ENCODE measurements around the gene PCDHB3.
"Not testable (repeated sequence)": the region's sequence is repeated elsewhere in the genome, so short reads cannot be mapped to it uniquely, and the experiment has no call there.

Gene PCDHB3

DNA sequence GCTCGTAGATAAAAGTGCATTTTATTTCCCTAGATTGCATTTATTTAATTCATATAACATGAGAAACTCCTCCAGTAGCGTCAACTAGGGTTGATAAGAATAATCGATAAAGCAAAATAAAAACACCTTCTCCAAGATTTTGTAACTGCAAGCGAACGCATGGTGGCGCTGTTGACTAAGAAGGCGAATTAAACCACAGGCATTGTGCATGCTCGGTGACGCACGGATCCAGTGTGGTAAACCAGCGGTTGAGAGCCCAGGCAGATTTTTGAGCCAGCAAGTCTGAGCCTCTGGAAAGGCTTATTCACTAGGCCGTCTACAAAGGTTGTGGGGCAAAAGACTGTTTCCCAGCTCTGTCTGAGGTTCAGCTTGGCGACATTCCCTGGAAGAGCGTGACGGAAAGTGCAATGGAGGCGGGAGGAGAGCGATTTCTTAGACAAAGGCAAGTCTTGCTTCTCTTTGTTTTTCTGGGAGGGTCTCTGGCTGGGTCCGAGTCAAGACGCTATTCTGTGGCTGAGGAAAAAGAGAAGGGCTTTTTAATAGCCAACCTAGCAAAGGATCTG lies at the start of gene PCDHB3:
Gene PCDHB3 (plus strand): TSS at position 231 of the 563 bp plus-strand sequence. CDS start 177 bp downstream, at position 408.
- DNase-seq (ENCODE audit: low spot score): peak; percentile 70

DNA sequence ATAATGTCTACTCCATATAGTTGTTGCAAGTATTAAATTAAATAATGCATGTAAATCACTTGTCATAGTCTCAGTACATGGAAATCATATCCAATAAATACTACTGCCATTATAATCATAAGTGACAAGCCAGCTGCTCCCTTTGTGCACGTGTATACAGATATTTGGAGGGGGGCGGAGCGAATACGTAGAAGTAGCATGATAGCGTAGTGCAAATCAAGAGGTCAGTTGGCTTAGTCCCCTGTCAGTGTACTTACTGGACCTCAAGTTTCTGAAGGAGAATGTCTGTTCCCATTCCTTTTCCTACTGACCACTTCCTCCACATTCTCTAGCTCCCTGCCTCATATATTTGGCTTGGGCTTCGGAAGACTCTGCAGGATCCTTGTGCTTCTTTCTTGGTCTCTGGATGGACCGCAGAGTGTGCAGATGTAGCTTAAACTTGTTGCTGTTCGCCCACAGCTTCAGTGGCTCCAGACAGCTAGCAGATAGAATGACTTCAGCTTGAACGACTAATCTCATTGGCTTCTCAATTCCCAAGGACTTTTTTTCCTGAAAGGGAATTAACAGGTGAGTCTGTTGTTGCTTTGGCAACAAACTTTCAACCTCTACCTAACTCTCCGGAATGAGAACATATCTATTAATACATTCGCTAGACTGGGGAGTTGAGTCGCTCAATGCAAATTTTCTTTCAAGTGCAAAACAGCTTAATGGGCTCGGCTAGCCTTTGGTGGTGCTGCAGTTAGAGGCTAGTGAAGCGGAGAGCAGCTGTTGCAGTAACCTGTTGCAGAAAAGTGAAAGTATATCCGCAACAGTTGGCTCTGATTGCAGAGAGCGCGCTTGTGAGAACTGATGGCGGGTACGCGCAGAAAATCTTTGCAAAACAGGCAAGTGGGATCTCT lies 49.4 kb upstream of the PCDHB3 start, which contains the start of gene PCDHB1:
Gene PCDHB1 (plus strand): TSS at position 753 of the 899 bp plus-strand sequence. CDS start 97 bp downstream, at position 850.
- no peak for DNase-seq (ENCODE audit: low spot score)

DNA sequence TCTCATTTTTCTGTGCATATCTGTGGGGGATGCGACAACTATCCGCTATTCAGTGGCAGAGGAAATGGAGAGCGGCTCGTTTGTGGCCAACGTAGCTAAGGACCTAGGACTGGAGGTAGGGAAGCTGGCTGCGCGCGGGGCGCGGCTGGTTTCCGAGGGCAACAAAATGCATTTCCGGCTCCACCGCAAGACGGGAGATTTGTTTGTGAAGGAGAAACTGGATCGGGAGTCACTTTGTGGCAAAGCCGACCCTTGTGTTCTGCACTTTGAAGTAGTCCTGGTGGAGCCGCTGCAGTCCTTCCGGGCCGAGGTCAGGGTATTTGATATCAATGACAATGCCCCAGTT lies 48.8 kb upstream of the PCDHB3 start:
- DNase-seq (ENCODE audit: low spot score): no peak

DNA sequence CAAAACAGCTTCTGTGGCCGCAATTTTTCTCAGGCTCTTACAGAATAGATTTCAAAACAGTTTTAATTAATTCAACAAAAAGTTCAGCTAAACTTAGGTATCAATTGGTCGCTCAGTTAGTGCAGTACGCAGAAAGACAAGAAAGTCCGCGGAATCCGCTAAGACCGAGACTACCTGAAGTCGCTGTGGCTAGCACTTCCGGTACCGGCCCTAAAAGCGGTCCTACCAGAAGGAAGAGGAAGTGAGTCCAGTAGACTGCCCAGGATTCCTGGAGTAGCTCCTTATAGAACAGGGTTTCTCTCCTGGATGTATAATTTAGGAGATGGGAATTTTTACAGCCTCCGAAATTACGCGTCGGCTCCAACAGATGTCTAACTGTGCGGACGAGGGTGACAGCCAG lies 22.4 kb upstream of the PCDHB3 start:
- DNase-seq (ENCODE audit: low spot score): no peak

DNA sequence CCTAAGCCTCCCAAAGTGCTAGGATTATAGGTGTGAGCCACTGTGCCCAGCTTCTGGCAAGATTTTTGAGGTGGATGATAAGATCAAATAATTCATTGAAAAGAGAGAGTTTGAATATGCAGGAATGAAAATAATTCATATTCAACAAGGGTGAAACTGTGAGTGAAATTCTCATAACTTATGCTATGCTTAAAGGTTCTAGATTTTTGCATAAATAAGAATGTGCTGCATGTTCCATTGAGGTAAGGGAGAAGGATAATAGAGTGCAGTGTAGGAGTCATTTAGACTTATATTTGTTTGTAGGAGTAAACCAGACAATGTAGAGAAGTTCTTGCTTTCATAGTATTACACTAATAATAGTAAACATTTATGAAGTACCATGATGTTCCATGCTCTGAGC lies 18.0 kb upstream of the PCDHB3 start:
- DNase-seq (ENCODE audit: low spot score): no peak

DNA sequence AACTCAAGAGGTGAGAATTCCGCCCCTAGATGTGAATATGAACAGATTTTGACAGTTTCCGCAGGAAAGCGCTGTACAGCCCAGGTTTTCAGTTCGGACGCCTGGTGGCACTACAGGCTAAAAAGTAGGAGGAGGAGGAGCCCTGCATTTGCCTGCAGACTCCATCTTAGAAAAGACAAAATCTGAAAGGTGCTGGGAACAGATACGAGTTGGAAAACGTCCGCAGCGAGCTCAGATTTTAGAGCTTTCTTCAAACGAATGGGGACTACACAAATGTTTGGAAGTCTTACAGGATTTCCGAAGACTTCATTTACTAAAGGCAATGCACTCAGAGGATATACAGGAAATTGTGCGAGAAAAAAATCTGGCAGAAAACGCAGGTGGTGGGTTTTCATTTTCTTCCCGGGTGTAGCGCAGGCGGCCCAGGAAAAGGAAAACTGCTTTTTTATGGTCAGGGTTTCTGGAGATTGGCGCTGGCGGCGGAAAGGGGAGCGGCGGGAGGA lies 15.7 kb upstream of the PCDHB3 start:
- peak; percentile 81 for DNase-seq (ENCODE audit: low spot score)

DNA sequence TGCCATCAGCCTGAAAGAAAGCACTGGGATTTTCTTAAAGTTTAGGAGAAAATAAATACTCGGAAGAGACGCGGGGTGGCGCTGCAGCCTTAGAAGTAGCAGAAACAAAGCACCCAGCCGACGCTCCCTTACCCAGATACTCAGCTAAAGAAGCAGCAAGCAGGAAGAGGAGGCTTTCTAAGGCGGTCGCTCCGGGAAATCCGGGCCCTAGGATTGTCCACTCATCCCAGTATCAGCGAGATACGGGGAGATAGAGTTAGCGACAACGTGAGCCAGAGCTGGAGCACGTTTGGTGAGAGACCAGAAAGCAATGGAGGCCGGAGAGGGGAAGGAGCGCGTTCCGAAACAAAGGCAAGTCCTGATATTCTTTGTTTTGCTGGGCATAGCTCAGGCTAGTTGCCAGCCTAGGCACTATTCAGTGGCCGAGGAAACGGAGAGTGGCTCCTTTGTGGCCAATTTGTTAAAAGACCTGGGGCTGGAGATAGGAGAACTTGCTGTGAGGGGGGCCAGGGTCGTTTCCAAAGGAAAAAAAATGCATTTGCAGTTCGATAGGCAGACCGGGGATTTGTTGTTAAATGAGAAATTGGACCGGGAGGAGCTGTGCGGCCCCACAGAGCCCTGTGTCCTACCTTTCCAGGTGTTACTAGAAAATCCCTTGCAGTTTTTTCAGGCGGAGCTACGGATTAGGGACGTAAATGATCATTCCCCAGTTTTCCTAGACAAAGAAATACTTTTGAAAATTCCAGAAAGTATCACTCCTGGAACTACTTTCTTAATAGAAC lies 5.6 kb upstream of the PCDHB3 start, which contains the start of gene PCDHB2:
Gene PCDHB2 (plus strand): TSS at position 135 of the 782 bp plus-strand sequence. CDS start 176 bp downstream, at position 311.
- DNase-seq (ENCODE audit: low spot score): peak; percentile 86

DNA sequence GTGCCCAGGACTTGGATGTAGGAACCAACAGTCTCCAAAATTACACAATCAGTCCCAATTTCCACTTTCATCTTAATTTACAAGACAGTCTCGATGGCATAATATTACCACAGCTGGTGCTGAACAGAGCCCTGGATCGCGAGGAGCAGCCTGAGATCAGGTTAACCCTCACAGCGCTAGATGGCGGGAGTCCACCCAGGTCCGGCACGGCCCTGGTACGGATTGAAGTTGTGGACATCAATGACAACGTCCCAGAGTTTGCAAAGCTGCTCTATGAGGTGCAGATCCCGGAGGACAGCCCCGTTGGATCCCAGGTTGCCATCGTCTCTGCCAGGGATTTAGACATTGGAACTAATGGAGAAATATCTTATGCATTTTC lies 5.0 kb upstream of the PCDHB3 start:
- DNase-seq (ENCODE audit: low spot score): no peak

DNA sequence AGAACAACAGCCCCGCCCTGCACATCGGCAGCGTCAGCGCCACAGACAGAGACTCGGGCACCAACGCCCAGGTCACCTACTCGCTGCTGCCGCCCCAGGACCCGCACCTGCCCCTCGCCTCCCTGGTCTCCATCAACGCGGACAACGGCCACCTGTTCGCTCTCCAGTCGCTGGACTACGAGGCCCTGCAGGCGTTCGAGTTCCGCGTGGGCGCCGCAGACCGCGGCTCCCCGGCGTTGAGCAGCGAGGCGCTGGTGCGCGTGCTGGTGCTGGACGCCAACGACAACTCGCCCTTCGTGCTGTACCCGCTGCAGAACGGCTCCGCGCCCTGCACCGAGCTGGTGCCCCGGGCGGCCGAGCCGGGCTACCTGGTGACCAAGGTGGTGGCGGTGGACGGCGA lies 4.1 kb upstream of the PCDHB3 start:
- DNase-seq (ENCODE audit: low spot score): not testable (repeated sequence)

DNA sequence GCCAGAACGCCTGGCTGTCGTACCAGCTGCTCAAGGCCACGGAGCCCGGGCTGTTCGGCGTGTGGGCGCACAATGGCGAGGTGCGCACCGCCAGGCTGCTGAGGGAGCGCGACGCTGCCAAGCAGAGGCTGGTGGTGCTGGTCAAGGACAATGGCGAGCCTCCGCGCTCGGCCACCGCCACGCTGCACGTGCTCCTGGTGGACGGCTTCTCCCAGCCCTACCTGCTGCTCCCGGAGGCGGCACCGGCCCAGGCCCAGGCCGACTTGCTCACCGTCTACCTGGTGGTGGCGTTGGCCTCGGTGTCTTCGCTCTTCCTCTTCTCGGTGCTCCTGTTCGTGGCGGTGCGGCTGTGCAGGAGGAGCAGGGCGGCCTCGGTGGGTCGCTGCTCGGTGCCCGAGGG lies 3.7 kb upstream of the PCDHB3 start:
- DNase-seq (ENCODE audit: low spot score): not testable (repeated sequence)

DNA sequence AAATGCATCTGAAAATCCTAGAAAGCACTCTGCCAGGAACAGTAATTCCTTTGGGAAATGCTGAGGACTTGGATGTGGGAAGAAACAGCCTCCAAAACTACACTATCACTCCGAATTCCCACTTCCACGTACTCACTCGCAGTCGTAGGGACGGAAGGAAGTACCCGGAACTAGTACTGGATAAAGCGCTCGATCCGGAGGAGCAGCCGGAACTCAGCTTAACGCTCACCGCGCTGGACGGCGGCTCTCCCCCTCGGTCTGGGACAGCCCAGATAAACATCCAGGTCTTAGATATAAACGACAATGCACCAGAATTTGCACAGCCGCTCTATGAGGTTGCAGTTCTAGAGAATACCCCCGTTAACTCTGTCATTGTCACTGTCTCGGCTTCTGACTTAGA lies 786 bp downstream of the PCDHB3 start:
- DNase-seq (ENCODE audit: low spot score): no peak

DNA sequence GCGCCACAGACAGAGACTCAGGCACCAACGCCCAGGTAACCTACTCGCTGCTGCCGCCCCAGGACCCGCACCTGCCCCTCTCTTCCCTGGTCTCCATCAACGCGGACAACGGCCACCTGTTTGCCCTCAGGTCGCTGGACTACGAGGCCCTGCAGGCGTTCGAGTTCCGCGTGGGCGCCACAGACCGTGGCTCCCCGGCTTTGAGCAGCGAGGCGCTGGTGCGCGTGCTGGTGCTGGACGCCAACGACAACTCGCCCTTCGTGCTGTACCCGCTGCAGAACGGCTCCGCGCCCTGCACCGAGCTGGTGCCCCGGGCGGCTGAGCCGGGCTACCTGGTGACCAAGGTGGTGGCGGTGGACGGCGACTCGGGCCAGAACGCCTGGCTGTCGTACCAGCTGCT lies 1.8 kb downstream of the PCDHB3 start:
- DNase-seq (ENCODE audit: low spot score): not testable (repeated sequence)

DNA sequence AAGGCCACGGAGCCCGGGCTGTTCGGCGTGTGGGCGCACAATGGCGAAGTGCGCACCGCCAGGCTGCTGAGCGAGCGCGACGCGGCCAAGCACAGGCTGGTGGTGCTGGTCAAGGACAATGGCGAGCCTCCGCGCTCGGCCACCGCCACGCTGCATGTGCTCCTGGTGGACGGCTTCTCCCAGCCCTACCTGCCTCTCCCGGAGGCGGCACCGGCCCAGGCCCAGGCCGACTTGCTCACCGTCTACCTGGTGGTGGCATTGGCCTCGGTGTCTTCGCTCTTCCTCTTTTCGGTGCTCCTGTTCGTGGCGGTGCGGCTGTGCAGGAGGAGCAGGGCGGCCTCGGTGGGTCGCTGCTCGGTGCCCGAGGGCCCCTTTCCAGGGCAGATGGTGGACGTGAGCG lies 2.2 kb downstream of the PCDHB3 start:
- DNase-seq (ENCODE audit: low spot score): not testable (repeated sequence)

DNA sequence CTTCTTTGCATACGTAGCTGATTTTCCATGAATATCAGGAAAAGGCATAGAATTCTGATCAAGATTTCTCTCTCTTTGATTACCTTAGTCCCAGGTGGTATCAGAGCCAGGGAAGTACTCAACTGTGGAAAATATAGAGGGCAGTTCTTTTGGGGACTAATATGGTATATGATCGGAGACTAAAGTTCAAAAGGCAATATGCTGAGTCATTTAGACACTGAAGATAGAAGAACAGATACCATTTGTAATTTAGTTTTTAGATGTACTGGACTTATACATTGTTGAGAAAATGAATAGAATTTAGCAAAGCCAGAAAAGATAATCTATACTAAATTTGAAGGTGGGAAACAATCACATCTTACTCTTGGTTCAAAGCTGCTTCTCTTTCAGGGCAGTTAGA lies 5.1 kb downstream of the PCDHB3 start:
- DNase-seq (ENCODE audit: low spot score): no peak

DNA sequence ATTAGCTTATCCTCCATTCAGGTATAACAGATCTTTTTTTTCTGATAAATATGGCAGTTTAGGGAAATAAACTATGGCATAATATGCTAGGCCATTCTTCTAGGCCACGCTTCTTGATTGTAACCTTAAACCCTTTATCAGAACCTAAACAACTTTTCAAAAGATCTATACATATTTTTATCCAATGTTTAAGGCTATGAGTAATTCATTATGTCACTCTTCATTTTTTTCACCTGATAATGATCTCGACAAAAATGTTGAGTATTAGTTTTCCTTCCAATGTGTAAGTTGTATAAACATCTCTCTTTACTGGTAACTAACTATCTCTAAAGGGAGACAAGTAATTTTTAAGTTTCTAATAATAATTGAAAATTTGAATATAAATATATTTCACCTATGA lies 19.0 kb downstream of the PCDHB3 start:
- no peak for DNase-seq (ENCODE audit: low spot score)

DNA sequence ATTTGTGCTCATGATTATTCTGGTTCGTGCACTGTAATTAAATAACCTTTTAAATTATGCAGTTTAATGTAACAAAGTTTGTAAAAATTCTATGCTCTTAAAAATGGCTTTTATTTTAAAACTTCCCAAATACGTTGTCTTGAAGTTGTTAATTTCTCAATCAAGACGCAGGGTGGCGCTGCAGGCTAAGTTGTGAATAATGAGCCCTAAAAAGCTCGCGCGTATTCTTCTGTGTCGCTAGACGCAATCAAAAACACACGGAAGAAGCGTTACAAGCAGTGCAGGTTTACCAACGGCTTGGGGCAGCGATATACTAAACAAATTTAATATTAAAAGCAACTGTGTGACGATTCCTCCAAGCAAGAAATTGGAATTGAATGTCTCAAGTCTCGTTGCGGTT lies 21.3 kb downstream of the PCDHB3 start, which contains the start of gene PCDHB4:
Gene PCDHB4 (plus strand): TSS at position 256 of the 400 bp plus-strand sequence. CDS start 181 bp downstream, outside the sequence.
- DNase-seq (ENCODE audit: low spot score): no peak

DNA sequence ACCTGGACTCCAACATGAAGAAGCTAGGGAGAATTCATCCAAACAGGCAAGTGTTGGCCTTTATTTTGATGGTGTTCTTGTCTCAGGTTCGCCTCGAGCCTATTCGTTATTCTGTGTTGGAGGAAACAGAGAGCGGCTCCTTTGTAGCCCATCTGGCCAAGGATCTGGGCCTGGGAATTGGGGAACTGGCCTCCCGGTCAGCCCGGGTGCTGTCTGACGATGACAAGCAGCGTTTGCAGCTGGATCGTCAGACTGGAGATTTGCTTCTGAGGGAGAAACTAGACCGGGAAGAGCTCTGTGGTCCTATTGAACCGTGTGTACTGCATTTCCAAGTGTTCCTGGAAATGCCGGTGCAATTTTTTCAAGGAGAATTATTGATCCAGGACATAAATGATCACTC lies 21.7 kb downstream of the PCDHB3 start:
- no peak for DNase-seq (ENCODE audit: low spot score)

DNA sequence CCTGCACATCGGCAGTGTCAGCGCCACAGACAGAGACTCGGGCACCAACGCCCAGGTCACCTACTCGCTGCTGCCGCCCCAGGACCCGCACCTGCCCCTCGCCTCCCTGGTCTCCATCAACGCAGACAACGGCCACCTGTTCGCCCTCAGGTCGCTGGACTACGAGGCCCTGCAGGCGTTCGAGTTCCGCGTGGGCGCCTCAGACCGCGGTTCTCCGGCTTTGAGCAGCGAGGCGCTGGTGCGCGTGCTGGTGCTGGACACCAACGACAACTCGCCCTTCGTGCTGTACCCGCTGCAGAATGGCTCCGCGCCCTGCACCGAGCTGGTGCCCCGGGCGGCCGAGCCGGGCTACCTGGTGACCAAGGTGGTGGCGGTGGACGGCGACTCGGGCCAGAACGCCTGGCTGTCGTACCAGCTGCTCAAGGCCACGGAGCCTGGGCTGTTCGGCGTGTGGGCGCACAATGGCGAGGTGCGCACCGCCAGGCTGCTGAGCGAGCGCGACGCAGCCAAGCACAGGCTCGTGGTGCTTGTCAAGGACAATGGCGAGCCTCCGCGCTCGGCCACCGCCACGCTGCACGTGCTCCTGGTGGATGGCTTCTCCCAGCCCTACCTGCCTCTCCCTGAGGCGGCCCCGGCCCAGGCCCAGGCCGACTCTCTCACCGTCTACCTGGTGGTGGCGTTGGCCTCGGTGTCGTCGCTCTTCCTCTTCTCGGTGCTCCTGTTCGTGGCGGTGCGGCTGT lies 23.3 kb downstream of the PCDHB3 start:
- not testable (repeated sequence) for DNase-seq (ENCODE audit: low spot score)

DNA sequence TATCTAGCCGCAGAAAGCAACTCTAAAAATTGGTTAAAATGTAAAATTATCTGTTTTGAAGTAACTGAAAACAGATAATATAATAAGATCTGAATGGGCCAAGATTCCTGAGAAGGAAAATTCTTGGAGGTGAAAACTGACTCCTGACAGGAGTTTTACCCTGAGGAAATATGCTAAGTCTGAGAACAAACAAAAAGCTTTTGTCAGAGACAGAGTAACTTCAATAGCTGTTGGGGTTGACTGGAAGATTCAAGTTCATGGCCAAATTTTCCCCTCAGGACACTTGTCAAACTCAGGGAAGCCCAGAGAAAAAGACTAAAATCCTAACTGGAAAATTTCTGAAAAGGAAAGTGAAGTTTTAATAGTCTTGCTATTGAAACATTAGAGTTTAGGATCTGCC lies 27.0 kb downstream of the PCDHB3 start:
- DNase-seq (ENCODE audit: low spot score): no peak

DNA sequence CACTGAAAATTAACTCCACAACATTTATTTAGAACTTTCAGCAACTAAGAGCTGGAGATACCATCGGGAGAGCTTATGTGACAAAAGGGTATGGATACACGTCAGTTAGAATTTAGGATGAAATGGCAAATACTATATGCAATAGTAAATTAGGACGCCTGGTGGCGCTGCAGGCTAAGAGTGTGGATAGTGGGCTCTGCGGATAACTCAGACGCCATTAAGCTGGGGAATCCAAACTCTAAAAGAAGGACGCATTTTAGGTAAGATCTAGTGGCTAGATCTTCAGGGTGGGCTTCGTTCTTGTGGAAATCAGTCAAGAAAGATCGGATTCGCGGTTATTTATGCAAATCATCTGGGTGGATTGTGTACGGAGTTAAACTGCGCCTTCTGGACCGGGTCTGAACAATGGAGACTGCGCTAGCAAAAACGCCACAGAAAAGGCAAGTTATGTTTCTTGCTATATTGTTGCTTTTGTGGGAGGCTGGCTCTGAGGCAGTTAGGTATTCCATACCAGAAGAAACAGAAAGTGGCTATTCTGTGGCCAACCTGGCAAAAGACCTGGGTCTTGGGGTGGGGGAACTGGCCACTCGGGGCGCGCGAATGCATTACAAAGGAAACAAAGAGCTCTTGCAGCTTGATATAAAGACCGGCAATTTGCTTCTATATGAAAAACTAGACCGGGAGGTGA lies 34.9 kb downstream of the PCDHB3 start, which contains the start of gene PCDHB5:
Gene PCDHB5 (plus strand): TSS at position 177 of the 688 bp plus-strand sequence. CDS start 229 bp downstream, at position 406.
- DNase-seq (ENCODE audit: low spot score): no peak

Measured in RKO (cell line).